GM19468 (cell line): ENCODE data around the gene CD8A.
"Not testable (repeated sequence)": the region's sequence is repeated elsewhere in the genome, so short reads cannot be mapped to it uniquely, and the experiment has no call there.

Experiments
- ATAC-seq: cut with Tn5 transposase; IDR thresholded peaks from one replicate; pipeline ENCODE4 v1.9.1; 2021; ENCODE audit warnings: mild to moderate bottlenecking, moderate library complexity, moderate number of reproducible peaks; ENCODE audit not compliant: unreplicated experiment; ENCODE audit errors: extremely low read depth

The CD8A gene

DNA sequence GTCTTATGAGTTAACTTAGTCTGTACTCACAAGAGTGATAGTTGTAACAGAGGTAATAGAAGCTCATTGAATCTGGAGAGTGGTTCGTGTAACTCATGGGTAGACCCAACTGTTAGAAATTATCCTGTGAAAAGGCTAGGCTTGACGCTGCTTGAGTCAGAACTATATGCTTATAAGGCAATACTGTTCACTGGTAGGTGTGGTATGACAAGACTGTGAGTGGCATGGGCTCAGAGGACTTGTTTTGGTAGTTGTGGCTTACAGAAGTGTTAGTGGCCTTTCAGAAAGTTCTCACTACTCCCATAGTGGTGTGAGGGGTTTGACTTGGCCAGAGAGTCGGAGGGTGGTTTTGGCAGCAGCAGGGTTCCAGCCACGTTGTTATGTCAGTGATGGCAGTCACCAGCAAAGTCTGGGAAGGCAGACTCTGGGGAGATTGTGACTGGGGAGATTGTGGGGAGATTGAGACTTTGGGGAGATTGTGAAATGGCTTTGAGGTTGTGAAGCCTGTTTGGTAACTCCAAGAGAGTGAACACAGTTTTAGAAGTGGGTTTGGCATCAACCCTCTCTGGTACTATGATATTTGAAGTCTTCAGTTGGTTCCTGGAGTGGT is 48.7 kb downstream of the CD8A start:
- not testable (repeated sequence) for ATAC-seq

DNA sequence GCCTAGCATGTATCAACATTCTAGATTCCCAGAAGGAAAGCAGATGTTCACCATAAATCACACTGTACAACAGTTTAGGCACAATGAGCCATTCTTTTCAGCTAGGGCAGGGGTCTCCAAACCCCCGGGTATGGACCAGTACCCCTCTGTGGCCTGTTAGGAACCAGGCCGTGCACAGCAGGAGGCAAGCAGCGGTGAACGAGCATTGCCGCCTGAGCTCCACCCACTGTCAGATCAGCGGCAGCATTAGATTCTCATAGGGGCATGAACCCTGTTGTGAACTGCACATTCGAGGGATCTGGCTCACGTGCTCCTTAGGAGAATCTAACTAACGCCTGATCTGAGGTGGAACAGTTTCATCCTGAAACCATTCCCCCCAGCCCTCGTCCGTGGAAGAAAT is 50.8 kb downstream of the CD8A start:
- not testable (repeated sequence) for ATAC-seq

DNA sequence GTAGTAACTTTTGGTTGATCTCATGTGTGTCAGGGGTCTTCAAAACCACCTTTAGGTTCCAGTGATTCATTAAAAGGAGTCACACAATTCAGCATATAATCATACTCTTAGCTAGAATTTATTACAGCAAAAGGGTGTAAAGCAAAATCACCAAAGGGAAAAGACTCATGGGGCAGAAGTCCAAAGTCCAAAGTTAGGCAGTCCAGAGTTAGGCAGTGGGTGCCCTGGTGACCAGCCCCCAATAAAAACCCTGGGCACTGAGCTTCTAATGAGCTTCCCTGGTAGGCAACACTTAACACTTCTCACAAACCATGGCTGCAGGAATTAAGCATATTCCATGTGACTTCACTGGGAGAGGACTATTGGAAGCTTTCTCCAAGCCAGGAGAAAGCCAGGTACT is 51.2 kb downstream of the CD8A start:
- not testable (repeated sequence) for ATAC-seq

DNA sequence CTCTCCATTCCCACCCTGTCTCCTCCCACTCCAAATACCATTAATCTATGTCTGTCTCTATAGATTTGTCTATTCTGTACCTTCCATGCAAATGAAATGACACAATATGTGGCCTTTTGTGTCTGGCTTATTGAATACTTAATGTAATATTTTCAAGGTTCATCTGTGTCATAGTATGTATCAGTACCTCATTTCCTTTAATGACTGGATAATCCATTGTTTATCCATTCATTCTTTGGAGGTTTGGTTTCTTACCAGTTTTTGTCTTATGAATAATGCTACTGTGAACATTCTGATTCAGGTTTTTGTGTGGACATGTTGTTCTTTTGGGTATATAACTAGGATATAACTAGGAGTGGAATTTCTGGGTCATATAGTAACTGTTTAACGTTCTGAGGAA is 55.8 kb downstream of the CD8A start:
- not testable (repeated sequence) for ATAC-seq
